Mesendoderm (in vitro differentiated cells): ENCODE data around the gene ABCA8. TPM values are rescaled to one million over a fixed set of nuclear protein-coding genes. Genes with fewer than 3 reads are reported as not detected.
A peak's percentile ranks its signal among the peaks of the same experiment; 100 is the strongest.
"Not testable (repeated sequence)": the region's sequence is repeated elsewhere in the genome, so short reads cannot be mapped to it uniquely, and the experiment has no call there.

Source experiments
- DNase-seq: peaks from one replicate; pipeline ENCODE4 v3.0.0; 2013
- H2AK5ac ChIP-seq: 2 replicates; pipeline ENCODE4 v1.6.1; 2013; ENCODE audit warnings: low read length, inconsistent platforms
- H2BK120ac ChIP-seq: 2 replicates; pipeline ENCODE4 v1.6.1; 2013; ENCODE audit warnings: low read depth, mild to moderate bottlenecking, low read length, moderate library complexity, mixed read lengths
- H2BK15ac ChIP-seq: replicated peaks from 2 replicates; pipeline ENCODE4 v1.6.1; 2013; ENCODE audit warnings: low read depth, mild to moderate bottlenecking, moderate library complexity
- H2BK5ac ChIP-seq: 2 replicates; pipeline ENCODE4 v1.6.1; 2013; ENCODE audit warnings: low read length, inconsistent platforms
- H3K18ac ChIP-seq: 2 replicates; pipeline ENCODE4 v1.6.1; 2013; ENCODE audit warnings: mild to moderate bottlenecking, low read length, mixed read lengths
- H3K23ac ChIP-seq: one replicate; pipeline ENCODE4 v1.6.1; 2013; ENCODE audit warnings: low read length
- H3K27ac ChIP-seq: 2 replicates; pipeline ENCODE4 v1.5.1; 2013; ENCODE audit warnings: low read depth, mild to moderate bottlenecking, inconsistent platforms, low read length, moderate library complexity
- H3K27me3 ChIP-seq: 2 replicates; pipeline ENCODE4 v1.6.1; 2013; ENCODE audit warnings: low read length, control low read depth, mild to moderate bottlenecking, inconsistent platforms; ENCODE audit not compliant: insufficient read depth, poor library complexity
- H3K36me3 ChIP-seq: 2 replicates; pipeline ENCODE4 v1.6.1; 2013; ENCODE audit warnings: low read length, inconsistent platforms; ENCODE audit not compliant: control insufficient read depth, insufficient read depth
- H3K4ac ChIP-seq: one replicate; pipeline ENCODE4 v1.6.1; 2013; ENCODE audit warnings: low read depth, mild to moderate bottlenecking, low read length, moderate library complexity
- H3K4me1 ChIP-seq: 2 replicates; pipeline ENCODE4 v1.6.1; 2013; ENCODE audit warnings: low read depth, low read length, inconsistent platforms; ENCODE audit not compliant: control insufficient read depth
- H3K4me2 ChIP-seq: 2 replicates; pipeline ENCODE4 v1.6.1; 2013; ENCODE audit warnings: low read length
- H3K4me3 ChIP-seq: 2 replicates; pipeline ENCODE4 v1.5.1; 2013; ENCODE audit warnings: mild to moderate bottlenecking, low read length
- H3K56ac ChIP-seq: one replicate; pipeline ENCODE4 v1.6.1; 2013; ENCODE audit warnings: low read length
- H3K79me1 ChIP-seq: 2 replicates; pipeline ENCODE4 v1.6.1; 2013; ENCODE audit warnings: low read length, inconsistent platforms
- H3K79me2 ChIP-seq: 2 replicates; pipeline ENCODE4 v1.6.1; 2013; ENCODE audit warnings: mild to moderate bottlenecking, low read length; ENCODE audit not compliant: control insufficient read depth, insufficient read depth
- H3K9ac ChIP-seq: 2 replicates; pipeline ENCODE4 v1.6.1; 2013; ENCODE audit warnings: low read length, inconsistent platforms
- H4K5ac ChIP-seq: one replicate; pipeline ENCODE4 v1.6.1; 2013; ENCODE audit warnings: low read length
- H4K8ac ChIP-seq: one replicate; pipeline ENCODE4 v1.6.1; 2013; ENCODE audit warnings: low read depth, mild to moderate bottlenecking, control low read depth, low read length, moderate library complexity
- WGBS: extraction: QIAGEN DNeasy Blood & Tissue Kit; methylation state at CpG from one replicate; pipeline ENCODE4 v1.1.7; 2013; ENCODE audit warnings: low lambda C conversion rate, missing lambda C conversion rate; ENCODE audit not compliant: insufficient coverage; ENCODE audit errors: extremely low coverage; 5-methylcytosine and 5-hydroxymethylcytosine counted together
- polyA plus RNA-seq, 2 experiments: library from polyadenylated mRNA; stranded (reverse); fragments of 200-250 nt; gene quantifications; one replicate each; pipeline ENCODE4 v1.2.3, GENCODE V29; 2013

The ABCA8 gene, protein sequence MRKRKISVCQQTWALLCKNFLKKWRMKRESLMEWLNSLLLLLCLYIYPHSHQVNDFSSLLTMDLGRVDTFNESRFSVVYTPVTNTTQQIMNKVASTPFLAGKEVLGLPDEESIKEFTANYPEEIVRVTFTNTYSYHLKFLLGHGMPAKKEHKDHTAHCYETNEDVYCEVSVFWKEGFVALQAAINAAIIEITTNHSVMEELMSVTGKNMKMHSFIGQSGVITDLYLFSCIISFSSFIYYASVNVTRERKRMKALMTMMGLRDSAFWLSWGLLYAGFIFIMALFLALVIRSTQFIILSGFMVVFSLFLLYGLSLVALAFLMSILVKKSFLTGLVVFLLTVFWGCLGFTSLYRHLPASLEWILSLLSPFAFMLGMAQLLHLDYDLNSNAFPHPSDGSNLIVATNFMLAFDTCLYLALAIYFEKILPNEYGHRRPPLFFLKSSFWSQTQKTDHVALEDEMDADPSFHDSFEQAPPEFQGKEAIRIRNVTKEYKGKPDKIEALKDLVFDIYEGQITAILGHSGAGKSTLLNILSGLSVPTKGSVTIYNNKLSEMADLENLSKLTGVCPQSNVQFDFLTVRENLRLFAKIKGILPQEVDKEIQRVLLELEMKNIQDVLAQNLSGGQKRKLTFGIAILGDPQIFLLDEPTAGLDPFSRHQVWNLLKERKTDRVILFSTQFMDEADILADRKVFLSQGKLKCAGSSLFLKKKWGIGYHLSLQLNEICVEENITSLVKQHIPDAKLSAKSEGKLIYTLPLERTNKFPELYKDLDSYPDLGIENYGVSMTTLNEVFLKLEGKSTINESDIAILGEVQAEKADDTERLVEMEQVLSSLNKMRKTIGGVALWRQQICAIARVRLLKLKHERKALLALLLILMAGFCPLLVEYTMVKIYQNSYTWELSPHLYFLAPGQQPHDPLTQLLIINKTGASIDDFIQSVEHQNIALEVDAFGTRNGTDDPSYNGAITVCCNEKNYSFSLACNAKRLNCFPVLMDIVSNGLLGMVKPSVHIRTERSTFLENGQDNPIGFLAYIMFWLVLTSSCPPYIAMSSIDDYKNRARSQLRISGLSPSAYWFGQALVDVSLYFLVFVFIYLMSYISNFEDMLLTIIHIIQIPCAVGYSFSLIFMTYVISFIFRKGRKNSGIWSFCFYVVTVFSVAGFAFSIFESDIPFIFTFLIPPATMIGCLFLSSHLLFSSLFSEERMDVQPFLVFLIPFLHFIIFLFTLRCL (N-terminal part only)
- polyA plus RNA-seq (2013, experiment 1 of 2): not detected
- polyA plus RNA-seq (2013, experiment 2 of 2): not detected

DNA sequence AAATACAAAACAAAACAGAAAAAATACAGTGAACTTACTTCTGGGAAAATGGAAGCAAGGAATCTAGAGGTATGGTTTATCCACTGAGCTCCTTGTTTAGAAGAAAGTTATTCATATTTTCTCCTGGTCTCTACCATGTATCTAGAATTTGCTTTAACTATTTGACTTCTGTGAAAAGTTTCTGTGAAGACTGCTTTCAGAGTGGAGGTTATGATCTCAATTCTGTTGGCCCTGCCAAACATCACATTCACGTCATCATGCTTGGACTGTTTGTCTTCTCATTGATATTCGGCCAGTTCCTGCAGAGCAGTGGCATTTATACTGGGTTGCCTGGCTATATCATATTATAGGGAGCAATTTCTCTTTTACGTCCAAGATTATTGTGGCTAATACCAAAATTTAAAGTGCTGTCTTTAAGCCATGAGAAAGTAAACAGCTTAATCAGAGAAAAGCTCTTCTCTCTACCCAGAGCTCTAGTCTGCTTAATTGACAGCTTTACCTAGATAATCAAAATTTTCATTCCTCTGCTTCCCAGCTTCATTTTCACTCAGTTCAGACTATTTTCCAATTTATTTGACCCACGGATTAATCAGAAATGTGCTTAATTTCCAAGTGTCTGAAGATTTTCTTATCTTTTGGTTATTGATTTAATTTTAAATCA is at the start of gene ABCA8:
ABCA8 (minus strand) TSS at position 212 of the 661 bp plus-strand sequence. CDS start 13,358 bp downstream, outside the sequence.
- H4K5ac ChIP-seq: no peak within 1 kb of the TSS
- H2BK15ac ChIP-seq: no peak within 1 kb of the TSS
- DNase-seq: no peak
- H3K4me1 ChIP-seq: no peaks in the 10 kb centered on the region
- no peak within 1 kb of the TSS for H2BK5ac ChIP-seq
- H3K9ac ChIP-seq: no peak within 1 kb of the TSS
- H3K23ac ChIP-seq: no peak within 1 kb of the TSS
- WGBS: no CpG with 5 or more reads among the region's 4 CpGs
- no peak within 1 kb of the TSS for H3K4me3 ChIP-seq
- no peak within 1 kb of the TSS for H3K56ac ChIP-seq
- H3K36me3 ChIP-seq: no peaks in the 10 kb centered on the region
- H3K27ac ChIP-seq: no peak within 1 kb of the TSS
- no peaks in the 10 kb centered on the region for H3K79me1 ChIP-seq
- no peaks in the 10 kb centered on the region for H3K79me2 ChIP-seq
- H2BK120ac ChIP-seq: no peak within 1 kb of the TSS
- no peak within 1 kb of the TSS for H2AK5ac ChIP-seq
- no peak within 1 kb of the TSS for H3K18ac ChIP-seq
- H3K4ac ChIP-seq: no peak within 1 kb of the TSS
- H4K8ac ChIP-seq: no peak within 1 kb of the TSS
- H3K27me3 ChIP-seq: no peaks in the 10 kb centered on the region
- H3K4me2 ChIP-seq: no peak within 1 kb of the TSS

DNA sequence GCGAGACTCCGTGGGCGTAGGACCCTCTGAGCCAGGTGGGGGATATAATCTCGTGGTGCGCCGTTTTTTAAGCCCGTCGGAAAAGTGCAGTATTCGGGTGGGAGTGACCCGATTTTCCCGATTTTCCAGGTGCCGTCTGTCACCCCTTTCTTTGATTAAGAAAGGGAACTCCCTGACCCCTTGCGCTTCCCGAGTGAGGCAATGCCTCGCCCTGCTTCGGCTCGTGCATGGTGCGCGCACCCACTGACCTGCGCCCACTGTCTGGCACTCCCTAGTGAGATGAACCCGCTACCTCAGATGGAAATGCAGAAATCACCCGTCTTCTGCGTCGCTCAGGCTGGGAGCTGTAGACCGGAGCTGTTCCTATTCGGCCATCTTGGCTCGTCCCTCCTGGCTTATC is 49.6 kb upstream of the ABCA8 start:
- not testable (repeated sequence) for H3K27ac ChIP-seq, H3K9ac ChIP-seq, H2BK5ac ChIP-seq, H4K5ac ChIP-seq, H3K4me2 ChIP-seq, H3K36me3 ChIP-seq, H2BK15ac ChIP-seq, H3K27me3 ChIP-seq, H2BK120ac ChIP-seq, H3K79me2 ChIP-seq, H2AK5ac ChIP-seq, DNase-seq, H3K23ac ChIP-seq, H3K4me1 ChIP-seq, H3K79me1 ChIP-seq, H3K56ac ChIP-seq, H3K4ac ChIP-seq, H4K8ac ChIP-seq, H3K4me3 ChIP-seq
- peak overlapping the region; percentile 47 for H3K18ac ChIP-seq
- WGBS: no CpG with 5 or more reads among the region's 27 CpGs

DNA sequence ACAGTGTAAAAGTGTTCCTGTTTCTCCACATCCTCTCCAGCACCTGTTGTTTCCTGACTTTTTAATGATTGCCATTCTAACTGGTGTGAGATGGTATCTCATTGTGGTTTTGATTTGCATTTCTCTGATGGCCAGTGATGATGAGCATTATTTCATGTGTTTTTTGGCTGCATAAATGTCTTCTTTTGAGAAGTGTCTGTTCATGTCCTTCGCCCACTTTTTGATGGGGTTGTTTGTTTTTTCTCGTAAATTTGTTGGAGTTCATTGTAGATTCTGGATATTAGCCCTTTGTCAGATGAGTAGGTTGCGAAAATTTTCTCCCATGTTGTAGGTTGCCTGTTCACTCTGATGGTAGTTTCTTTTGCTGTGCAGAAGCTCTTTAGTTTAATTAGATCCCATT is 44.6 kb upstream of the ABCA8 start:
- H2AK5ac ChIP-seq, H3K27me3 ChIP-seq, H3K4me2 ChIP-seq, H3K36me3 ChIP-seq, H2BK120ac ChIP-seq, H3K9ac ChIP-seq, H4K8ac ChIP-seq, H3K18ac ChIP-seq, H3K27ac ChIP-seq, H2BK15ac ChIP-seq, H3K23ac ChIP-seq, H3K4me1 ChIP-seq, H3K4ac ChIP-seq, H3K4me3 ChIP-seq, H3K56ac ChIP-seq, H2BK5ac ChIP-seq, H3K79me2 ChIP-seq, H3K79me1 ChIP-seq, DNase-seq, H4K5ac ChIP-seq: not testable (repeated sequence)
- WGBS: no CpG with 5 or more reads among the region's 3 CpGs

DNA sequence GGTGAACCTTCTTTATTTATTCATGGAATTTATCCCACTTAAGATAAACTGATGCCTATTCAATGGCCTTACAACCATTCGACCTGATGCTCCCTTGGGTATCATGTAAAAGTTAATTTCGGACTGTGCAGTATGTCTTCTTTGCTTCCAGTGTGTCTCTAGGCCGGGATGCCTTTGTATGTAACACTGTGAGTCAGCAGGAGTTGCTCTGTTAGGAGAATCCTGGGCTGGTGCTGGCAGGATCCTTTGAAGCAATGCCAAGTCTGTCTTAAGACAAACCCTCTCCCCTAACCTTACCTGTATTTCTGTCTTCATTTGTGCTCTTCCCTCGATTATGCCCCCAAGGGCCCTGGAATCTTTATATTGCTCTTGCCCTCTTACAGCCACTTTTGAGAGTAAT is 37.9 kb upstream of the ABCA8 start:
- Histone ChIP-seq H2BK5ac (no peak overlapping the region), H2BK120ac (no peak overlapping the region), H3K79me1 (no peaks in the 10 kb centered on the region), H3K36me3 (no peaks in the 10 kb centered on the region), H3K27ac (no peak overlapping the region), H3K27me3 (no peaks in the 10 kb centered on the region), H3K18ac (no peak overlapping the region), H2BK15ac (no peak overlapping the region), H4K5ac (no peak overlapping the region), H4K8ac (peak overlapping the region; percentile 56), H3K4me2 (no peak overlapping the region), H3K56ac (no peak overlapping the region), H3K23ac (no peak overlapping the region), H3K4me3 (no peak overlapping the region), H3K4me1 (no peaks in the 10 kb centered on the region), H3K79me2 (no peaks in the 10 kb centered on the region), H2AK5ac (no peak overlapping the region), H3K4ac (no peak overlapping the region), H3K9ac (no peak overlapping the region)
- no peak for DNase-seq
- no CpG with 5 or more reads among the region's 4 CpGs for WGBS

DNA sequence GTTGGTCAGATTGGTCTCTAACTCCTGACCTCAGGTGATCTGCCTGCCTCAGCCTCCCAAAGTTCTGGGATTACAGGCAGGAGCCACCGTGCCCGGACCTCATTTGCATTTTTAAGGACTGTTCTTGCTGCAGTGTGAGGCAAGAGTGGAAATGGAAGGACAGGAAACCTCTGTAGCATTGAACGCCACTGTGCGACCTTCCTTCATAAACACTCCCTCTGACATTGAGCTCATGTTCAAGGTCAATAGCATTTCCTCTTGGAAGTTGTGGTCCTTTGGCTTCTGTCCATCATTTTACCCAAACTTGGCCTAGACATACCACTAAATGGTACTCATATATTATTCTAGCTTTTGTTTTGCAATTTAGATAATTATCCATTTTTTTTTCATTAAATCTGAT is 32.8 kb upstream of the ABCA8 start:
- Histone ChIP-seq H3K27me3 (no peaks in the 10 kb centered on the region), H3K27ac (no peak overlapping the region), H3K36me3 (no peaks in the 10 kb centered on the region), H3K9ac (no peak overlapping the region), H3K56ac (no peak overlapping the region), H2BK120ac (no peak overlapping the region), H2BK15ac (no peak overlapping the region), H2BK5ac (no peak overlapping the region), H3K23ac (no peak overlapping the region), H3K4me2 (no peak overlapping the region), H3K4me1 (no peaks in the 10 kb centered on the region), H2AK5ac (no peak overlapping the region), H3K4ac (no peak overlapping the region), H4K8ac (no peak overlapping the region), H4K5ac (no peak overlapping the region), H3K4me3 (no peak overlapping the region), H3K79me1 (no peaks in the 10 kb centered on the region), H3K18ac (no peak overlapping the region), H3K79me2 (no peaks in the 10 kb centered on the region)
- WGBS: no CpG with 5 or more reads among the region's 4 CpGs
- DNase-seq: no peak
